Left ventricle myocardium inferior (tissue), 1 donor: Measurements from ENCODE around the gene ERRFI1. TPM values are rescaled to one million over a fixed set of nuclear protein-coding genes. Genes with fewer than 3 reads are reported as not detected.
"Not testable (repeated sequence)": the region's sequence is repeated elsewhere in the genome, so short reads cannot be mapped to it uniquely, and the experiment has no call there.

Source experiments
- DNase-seq: peaks from one replicate; pipeline ENCODE4 v3.0.0-alpha.2; 2020
- H3K27ac ChIP-seq: fragments of 200-600 bp; replicated peaks from 2 replicates; pipeline ENCODE4 v1.8.0; 2021
- H3K27me3 ChIP-seq: fragments of 200-600 bp; 2 replicates; pipeline ENCODE4 v1.8.0; 2021; ENCODE audit warnings: low read depth
- H3K36me3 ChIP-seq: fragments of 200-600 bp; 2 replicates; pipeline ENCODE4 v1.8.0; 2021
- H3K4me1 ChIP-seq: fragments of 200-600 bp; 2 replicates; pipeline ENCODE4 v1.8.0; 2021
- H3K4me3 ChIP-seq: fragments of 200-600 bp; 2 replicates; pipeline ENCODE4 v1.8.0; 2021; ENCODE audit warnings: mild to moderate bottlenecking, moderate library complexity
- H3K9me3 ChIP-seq: fragments of 200-600 bp; replicated peaks from 2 replicates; pipeline ENCODE4 v1.8.0; 2021
- intact Hi-C: fragments of 100-400 bp; cut with micrococcal nuclease; formaldehyde crosslinking; loops from one replicate; pipeline ENCODE4 v1.11.0; 2022
- long read RNA-seq: library from polyadenylated mRNA; unstranded; transcript quantifications from one replicate; pipeline ENCODE4 v2.0.0, GENCODE V29; 2021
- total RNA-seq: library from RNA; stranded (reverse); fragmentation: NEBNext Ultra II Directional; extraction: Animal tissue kit (Norgen Biotek cat#: 25700); gene quantifications from one replicate; pipeline ENCODE4 v1.2.1, GENCODE V29; 2021
- TF ChIP-seq, protein P1 (sequence below): fragments of 200-600 bp; IDR thresholded peaks from 2 replicates; pipeline ENCODE4 v1.8.0; 2021; ENCODE audit warnings: antibody characterized with exemption, mild to moderate bottlenecking, borderline replicate concordance
- donor health status: DM: no; HTN: yes; CAD: no; lungs with severe emphysema.

Gene ERRFI1, protein sequence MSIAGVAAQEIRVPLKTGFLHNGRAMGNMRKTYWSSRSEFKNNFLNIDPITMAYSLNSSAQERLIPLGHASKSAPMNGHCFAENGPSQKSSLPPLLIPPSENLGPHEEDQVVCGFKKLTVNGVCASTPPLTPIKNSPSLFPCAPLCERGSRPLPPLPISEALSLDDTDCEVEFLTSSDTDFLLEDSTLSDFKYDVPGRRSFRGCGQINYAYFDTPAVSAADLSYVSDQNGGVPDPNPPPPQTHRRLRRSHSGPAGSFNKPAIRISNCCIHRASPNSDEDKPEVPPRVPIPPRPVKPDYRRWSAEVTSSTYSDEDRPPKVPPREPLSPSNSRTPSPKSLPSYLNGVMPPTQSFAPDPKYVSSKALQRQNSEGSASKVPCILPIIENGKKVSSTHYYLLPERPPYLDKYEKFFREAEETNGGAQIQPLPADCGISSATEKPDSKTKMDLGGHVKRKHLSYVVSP
- 10.8 TPM for total RNA-seq
- long read RNA-seq, partial matches to known transcripts: 0 of 6 reads
- long read RNA-seq, other reads (novel, unspliced or antisense): 3 of 6 reads

DNA sequence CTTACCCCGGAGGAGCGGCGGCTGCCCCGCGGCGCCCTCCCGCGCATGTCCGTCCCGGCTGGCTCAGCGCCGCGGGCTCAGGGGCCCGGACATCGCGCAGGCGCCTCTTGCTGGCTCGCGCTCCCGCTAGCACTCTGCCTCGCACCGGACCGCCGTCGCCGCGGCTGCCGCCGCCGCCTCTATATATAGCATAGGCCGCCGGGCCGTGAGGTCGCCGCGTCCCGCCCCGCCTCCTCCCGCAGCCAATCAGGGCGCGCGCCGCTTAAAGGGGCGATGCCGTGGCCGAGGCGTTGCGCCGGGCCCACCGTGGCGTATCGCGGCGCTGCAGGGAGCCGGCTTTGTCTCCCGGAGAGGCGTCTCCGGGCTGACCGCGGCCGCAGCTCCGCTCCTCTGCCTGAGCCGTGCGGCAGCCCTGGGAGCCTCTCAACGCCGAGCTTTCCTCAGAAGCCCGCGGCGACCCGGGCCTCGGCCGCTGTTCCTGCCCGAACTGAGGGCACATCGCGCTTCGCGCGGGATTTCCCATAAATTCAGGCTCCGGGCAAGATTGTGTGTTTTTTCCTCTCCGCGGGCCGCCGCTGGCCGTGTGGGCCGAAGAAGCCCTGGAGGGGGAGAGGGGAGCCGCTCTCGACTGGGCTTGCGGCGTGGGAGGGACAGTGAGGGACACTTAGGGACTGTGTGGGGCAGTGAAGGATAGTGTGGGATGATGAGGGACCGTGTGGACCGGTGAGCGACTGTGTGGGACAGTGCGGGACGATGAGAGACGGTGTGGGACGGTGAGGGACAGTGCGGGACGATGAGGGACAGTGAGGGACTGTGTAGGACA lies at the start of gene ERRFI1:
Gene ERRFI1 (minus strand): TSS at position 157 of the 823 bp plus-strand sequence. CDS start 10,690 bp downstream, outside the sequence.
- no peaks in the 10 kb centered on the region for H3K36me3 ChIP-seq
- H3K4me1 ChIP-seq: peaks cover 68% of the 10 kb centered on the region
- TF ChIP-seq, protein P1, sequence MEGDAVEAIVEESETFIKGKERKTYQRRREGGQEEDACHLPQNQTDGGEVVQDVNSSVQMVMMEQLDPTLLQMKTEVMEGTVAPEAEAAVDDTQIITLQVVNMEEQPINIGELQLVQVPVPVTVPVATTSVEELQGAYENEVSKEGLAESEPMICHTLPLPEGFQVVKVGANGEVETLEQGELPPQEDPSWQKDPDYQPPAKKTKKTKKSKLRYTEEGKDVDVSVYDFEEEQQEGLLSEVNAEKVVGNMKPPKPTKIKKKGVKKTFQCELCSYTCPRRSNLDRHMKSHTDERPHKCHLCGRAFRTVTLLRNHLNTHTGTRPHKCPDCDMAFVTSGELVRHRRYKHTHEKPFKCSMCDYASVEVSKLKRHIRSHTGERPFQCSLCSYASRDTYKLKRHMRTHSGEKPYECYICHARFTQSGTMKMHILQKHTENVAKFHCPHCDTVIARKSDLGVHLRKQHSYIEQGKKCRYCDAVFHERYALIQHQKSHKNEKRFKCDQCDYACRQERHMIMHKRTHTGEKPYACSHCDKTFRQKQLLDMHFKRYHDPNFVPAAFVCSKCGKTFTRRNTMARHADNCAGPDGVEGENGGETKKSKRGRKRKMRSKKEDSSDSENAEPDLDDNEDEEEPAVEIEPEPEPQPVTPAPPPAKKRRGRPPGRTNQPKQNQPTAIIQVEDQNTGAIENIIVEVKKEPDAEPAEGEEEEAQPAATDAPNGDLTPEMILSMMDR: no peak
- DNase-seq: peak; percentile 97
- H3K9me3 ChIP-seq: no peaks in the 10 kb centered on the region
- H3K4me3 ChIP-seq: peak within 1 kb of the TSS; percentile 94
- H3K27me3 ChIP-seq: no peaks in the 10 kb centered on the region
- intact Hi-C loops: no loop called here
- H3K27ac ChIP-seq: peak within 1 kb of the TSS; percentile 96

- no peak for DNase-seq
- no peaks in the 10 kb centered on the region for H3K27me3 ChIP-seq
- TF ChIP-seq, protein P1: no peak
- H3K36me3 ChIP-seq: no peaks in the 10 kb centered on the region
- intact Hi-C loops: no loop called here
- no peak overlapping the region for H3K4me3 ChIP-seq
- H3K9me3 ChIP-seq: no peaks in the 10 kb centered on the region
- H3K27ac ChIP-seq: no peak overlapping the region
- peaks cover 29% of the 10 kb centered on the region for H3K4me1 ChIP-seq
These were observed 49.5 kb upstream of the ERRFI1 start for GRCh38 chr1:8075511-8076051.

GRCh38 chr1:8073112-8073855 lies 47.2 kb upstream of the ERRFI1 start:
- Histone ChIP-seq H3K4me3 (no peak overlapping the region), H3K9me3 (no peaks in the 10 kb centered on the region), H3K27me3 (no peaks in the 10 kb centered on the region), H3K36me3 (no peaks in the 10 kb centered on the region), H3K27ac (peak overlapping the region; percentile 27), H3K4me1 (peaks cover 24% of the 10 kb centered on the region)
- intact Hi-C loops: no loop called here
- DNase-seq: peak; percentile 22
- TF ChIP-seq, protein P1: no peak

GRCh38 chr1:8070381-8070811 lies 44.3 kb upstream of the ERRFI1 start:
- Histone ChIP-seq H3K4me3 (no peak overlapping the region), H3K4me1 (peaks cover 4% of the 10 kb centered on the region), H3K27ac (no peak overlapping the region), H3K27me3 (no peaks in the 10 kb centered on the region), H3K9me3 (no peaks in the 10 kb centered on the region), H3K36me3 (no peaks in the 10 kb centered on the region)
- intact Hi-C loops: no loop called here
- no peak for DNase-seq
- TF ChIP-seq, protein P1: no peak

DNA sequence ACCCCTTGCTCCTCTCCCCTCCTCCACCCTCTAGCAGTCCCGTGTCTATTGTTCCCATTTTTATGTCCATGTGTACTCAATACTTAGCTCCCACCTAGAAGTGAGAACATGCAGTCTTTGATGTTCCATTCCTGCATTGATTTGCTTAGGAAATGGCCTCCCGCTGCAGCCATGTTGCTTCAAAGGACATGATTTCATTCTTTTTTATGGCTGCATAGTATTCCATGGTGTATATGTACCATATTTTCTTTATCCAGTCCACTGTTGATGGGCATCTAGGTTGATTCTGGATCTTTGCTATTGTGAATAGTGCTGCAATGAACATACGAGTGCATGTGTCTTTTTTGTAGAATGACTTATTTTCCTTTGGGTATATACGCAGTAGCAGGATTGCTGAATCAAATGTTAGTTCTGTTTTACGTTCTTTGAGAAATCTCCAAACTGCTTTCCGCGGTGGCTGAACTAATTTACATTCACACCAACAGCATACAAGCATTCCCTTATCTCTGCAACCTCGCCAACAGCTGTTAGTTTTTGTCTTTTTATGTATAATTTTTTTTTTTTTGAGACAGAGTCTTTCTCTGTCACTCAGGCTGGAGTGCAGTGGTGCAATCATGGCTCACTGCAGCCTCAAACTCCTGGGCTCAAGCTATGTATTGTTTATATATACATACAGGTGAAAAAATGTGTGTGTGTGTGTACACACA lies 43.7 kb upstream of the ERRFI1 start:
- intact Hi-C loops, DNase-seq: not testable (repeated sequence)

More for the DNA sequence above, 43.7 kb upstream of the ERRFI1 start:
- not testable (repeated sequence) for H3K9me3 ChIP-seq, H3K4me1 ChIP-seq, H3K4me3 ChIP-seq, H3K27ac ChIP-seq, H3K36me3 ChIP-seq, H3K27me3 ChIP-seq
